Ascending aorta (tissue), 2 donors: ENCODE results near the gene TES. TPM values are rescaled to one million over a fixed set of nuclear protein-coding genes. Genes with fewer than 3 reads are reported as not detected.

Experiments used
- DNase-seq, 2 donors: peaks; one replicate each; pipeline ENCODE4 v3.0.0-alpha.2; 2019; ENCODE audit warnings: low spot score in 2 of 2
- H3K27ac ChIP-seq, 2 donors: fragments of 200-600 bp; sonication (generic); one replicate each; pipeline ENCODE4 v1.5.1; 2016 to 2017; ENCODE audit warnings: mild to moderate bottlenecking in 1 of 2
- H3K27me3 ChIP-seq: fragments of 200-600 bp; sonication (generic); one replicate; pipeline ENCODE4 v1.5.1; 2017
- H3K36me3 ChIP-seq, 2 donors: fragments of 200-600 bp; sonication (generic); one replicate each; pipeline ENCODE4 v1.5.1; 2016
- H3K4me1 ChIP-seq, 2 donors: fragments of 200-600 bp; sonication (generic); one replicate each; pipeline ENCODE4 v1.5.1; 2016 to 2017; ENCODE audit warnings: mild to moderate bottlenecking in 1 of 2
- H3K4me3 ChIP-seq, 2 donors: fragments of 200-600 bp; sonication (generic); one replicate each; pipeline ENCODE4 v1.5.1; 2016 to 2017; ENCODE audit warnings: mild to moderate bottlenecking in 1 of 2
- H3K9me3 ChIP-seq, 2 donors: fragments of 200-600 bp; sonication (generic); one replicate each; pipeline ENCODE4 v1.5.1; 2016
- intact Hi-C: fragments of 100-400 bp; cut with DNase I; formaldehyde crosslinking; loops from one replicate; pipeline ENCODE4 v1.15.1; 2023
- total RNA-seq: library from RNA; depleted of rRNA; stranded (reverse); fragments of >200 nt; gene quantifications from one replicate; pipeline ENCODE4 v1.1.0, GENCODE V29; 2016
- TF ChIP-seq, protein P1 (sequence below), 3 experiments: fragments of 200-600 bp in 2 of 3; fragments of 450-650 bp in 1 of 3; sonication (generic) in 2 of 3; IDR thresholded peaks; one replicate each; pipeline ENCODE4 v1.5.1; 2016 to 2019; ENCODE audit warnings: antibody characterized with exemption in 3 of 3, mild to moderate bottlenecking in 1 of 3, moderate library complexity in 1 of 3

TES gene
- total RNA-seq, 1 donor from 2014 or later: 108 TPM

DNA sequence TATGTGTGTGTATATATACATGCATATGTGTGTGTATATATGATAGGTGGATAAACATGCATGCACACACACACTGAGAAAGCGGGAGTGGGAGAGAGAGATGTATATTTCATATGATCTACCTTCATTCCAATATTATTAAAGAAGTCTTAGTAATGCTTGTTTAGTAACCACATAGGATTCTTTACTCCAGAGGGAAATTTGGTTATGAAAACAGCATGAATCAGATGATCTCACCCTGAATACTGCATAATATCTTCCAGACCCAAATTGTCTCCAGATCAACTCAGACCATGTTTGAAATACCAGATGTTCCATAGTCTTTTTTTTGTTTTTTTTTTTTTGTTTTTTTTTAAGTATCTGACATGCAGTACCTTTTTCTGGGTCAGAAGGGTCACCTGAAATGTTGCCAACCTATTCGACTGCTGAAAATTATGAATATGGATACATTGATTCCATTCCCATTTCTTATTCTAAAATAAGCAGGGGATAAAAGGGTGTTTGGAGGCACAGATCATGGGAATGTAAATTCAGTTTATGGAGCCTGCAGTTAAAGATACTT, 17.4 kb downstream of the TES start:
- no peaks in the 10 kb centered on the region for H3K27me3 ChIP-seq
- TF ChIP-seq, protein P1, sequence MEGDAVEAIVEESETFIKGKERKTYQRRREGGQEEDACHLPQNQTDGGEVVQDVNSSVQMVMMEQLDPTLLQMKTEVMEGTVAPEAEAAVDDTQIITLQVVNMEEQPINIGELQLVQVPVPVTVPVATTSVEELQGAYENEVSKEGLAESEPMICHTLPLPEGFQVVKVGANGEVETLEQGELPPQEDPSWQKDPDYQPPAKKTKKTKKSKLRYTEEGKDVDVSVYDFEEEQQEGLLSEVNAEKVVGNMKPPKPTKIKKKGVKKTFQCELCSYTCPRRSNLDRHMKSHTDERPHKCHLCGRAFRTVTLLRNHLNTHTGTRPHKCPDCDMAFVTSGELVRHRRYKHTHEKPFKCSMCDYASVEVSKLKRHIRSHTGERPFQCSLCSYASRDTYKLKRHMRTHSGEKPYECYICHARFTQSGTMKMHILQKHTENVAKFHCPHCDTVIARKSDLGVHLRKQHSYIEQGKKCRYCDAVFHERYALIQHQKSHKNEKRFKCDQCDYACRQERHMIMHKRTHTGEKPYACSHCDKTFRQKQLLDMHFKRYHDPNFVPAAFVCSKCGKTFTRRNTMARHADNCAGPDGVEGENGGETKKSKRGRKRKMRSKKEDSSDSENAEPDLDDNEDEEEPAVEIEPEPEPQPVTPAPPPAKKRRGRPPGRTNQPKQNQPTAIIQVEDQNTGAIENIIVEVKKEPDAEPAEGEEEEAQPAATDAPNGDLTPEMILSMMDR (IDR thresholded peaks at IDR 0.05): no peak
- intact Hi-C loops: no loop called here
- H3K9me3 ChIP-seq: no peaks in the 10 kb centered on the region
- H3K27ac ChIP-seq: peak overlapping the region; percentile 84 to 91
- H3K4me3 ChIP-seq: peak overlapping the region in 1 of 2 donors; percentile 10
- no peaks in the 10 kb centered on the region for H3K36me3 ChIP-seq
- no peak for DNase-seq
- peaks cover 31 to 70% of the 10 kb centered on the region in 2 donors for H3K4me1 ChIP-seq

GRCh38 chr7:116228241-116228640, 17.9 kb downstream of the TES start:
- TF ChIP-seq, protein P1 (IDR thresholded peaks at IDR 0.05): no peak
- peaks cover 31 to 71% of the 10 kb centered on the region in 2 donors for H3K4me1 ChIP-seq
- peak overlapping the region in 1 of 2 donors; percentile 23 for H3K4me3 ChIP-seq
- H3K9me3 ChIP-seq: no peaks in the 10 kb centered on the region
- intact Hi-C loops: no loop called here
- peak overlapping the region; percentile 84 to 91 for H3K27ac ChIP-seq
- no peak for DNase-seq
- H3K36me3 ChIP-seq: no peaks in the 10 kb centered on the region
- H3K27me3 ChIP-seq: no peaks in the 10 kb centered on the region

DNA sequence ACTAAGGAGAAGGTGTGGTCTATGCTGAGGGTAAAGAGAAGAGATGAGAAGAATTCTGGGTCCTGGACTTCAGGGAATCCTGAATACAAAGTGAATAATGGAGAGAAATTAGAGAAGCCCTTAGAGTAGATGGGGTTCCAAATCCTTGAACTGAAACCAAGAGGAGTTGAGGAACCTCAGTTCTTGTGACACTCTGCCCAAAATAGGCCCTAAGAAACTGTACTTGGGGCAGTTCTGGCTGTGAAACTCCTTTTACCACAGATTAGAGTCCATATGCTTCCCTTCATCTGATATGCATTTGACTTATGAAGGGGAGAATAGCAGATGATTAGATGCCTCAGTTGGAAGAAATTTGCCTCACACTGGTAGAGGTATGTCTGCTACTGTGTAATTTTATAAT, 19.0 kb downstream of the TES start:
- Histone ChIP-seq H3K4me1 (peaks cover 31 to 73% of the 10 kb centered on the region in 2 donors), H3K36me3 (no peaks in the 10 kb centered on the region), H3K27ac (peak overlapping the region; percentile 84 to 91), H3K9me3 (no peaks in the 10 kb centered on the region), H3K4me3 (peak overlapping the region in 1 of 2 donors; percentile 23), H3K27me3 (no peaks in the 10 kb centered on the region)
- TF ChIP-seq, protein P1 (IDR thresholded peaks at IDR 0.05): no peak
- intact Hi-C loops: no loop called here
- no peak for DNase-seq

- intact Hi-C loops: loop anchor here (2.0 to 5.0 kb wide), 2 partner anchors 20 to 632 kb away; partner anchors contain the start of genes CAPZA2 and TES
- peak overlapping the region in 1 of 2 donors; percentile 51 for H3K4me3 ChIP-seq
- DNase-seq: no peak
Observed at GRCh38 chr7:116230191-116231005, 20.1 kb downstream of the TES start.

GRCh38 chr7:116231543-116231942, 21.2 kb downstream of the TES start:
- H3K9me3 ChIP-seq: no peaks in the 10 kb centered on the region
- no peak for DNase-seq
- peak overlapping the region; percentile 84 to 91 for H3K27ac ChIP-seq
- H3K4me1 ChIP-seq: peaks cover 28 to 76% of the 10 kb centered on the region in 2 donors
- TF ChIP-seq, protein P1 (IDR thresholded peaks at IDR 0.05): no peak
- H3K4me3 ChIP-seq: no peak overlapping the region
- peaks cover 0 to 7% of the 10 kb centered on the region in 2 donors for H3K36me3 ChIP-seq
- no peaks in the 10 kb centered on the region for H3K27me3 ChIP-seq
- intact Hi-C loops: loop anchor here (2.0 to 5.0 kb wide), 2 partner anchors 21 to 631 kb away; partner anchors contain the start of genes CAPZA2 and TES

More at GRCh38 chr7:116230191-116231005, 20.1 kb downstream of the TES start:
- TF ChIP-seq, protein P1 (IDR thresholded peaks at IDR 0.05): no peak
- Histone ChIP-seq H3K27ac (peak overlapping the region; percentile 84 to 91), H3K36me3 (peaks cover 0 to 7% of the 10 kb centered on the region in 2 donors), H3K9me3 (no peaks in the 10 kb centered on the region), H3K27me3 (no peaks in the 10 kb centered on the region), H3K4me1 (peaks cover 31 to 76% of the 10 kb centered on the region in 2 donors)
